HG03064 (cell line): ENCODE measurements around the gene ACACB.
"Not testable (repeated sequence)": the region's sequence is repeated elsewhere in the genome, so short reads cannot be mapped to it uniquely, and the experiment has no call there.

Source experiments
- ATAC-seq: cut with Tn5 transposase; IDR thresholded peaks from one replicate; pipeline ENCODE4 v1.9.1; 2021; ENCODE audit warnings: low read depth; ENCODE audit not compliant: unreplicated experiment

The ACACB gene

DNA sequence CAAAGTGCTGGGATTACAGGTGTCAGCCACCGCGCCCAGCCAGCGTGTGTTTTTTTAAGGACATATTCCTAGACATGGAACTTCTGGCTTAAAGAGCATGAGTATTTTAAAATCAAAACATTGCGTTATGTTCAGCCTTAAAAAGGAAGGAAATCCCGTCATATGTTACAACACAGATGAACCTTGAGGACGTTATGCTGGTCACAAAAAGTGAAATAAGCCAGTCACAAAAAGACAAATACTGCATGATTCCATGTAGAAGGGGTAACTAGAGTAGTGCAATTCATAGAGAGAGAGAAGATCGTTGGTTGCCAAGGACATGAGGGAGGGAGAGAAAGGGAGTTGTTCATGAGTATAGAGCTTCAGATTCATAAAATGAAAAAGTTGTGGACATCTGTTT is 53.9 kb downstream of the ACACB start:
- ATAC-seq = no peak

- not testable (repeated sequence) for ATAC-seq
Measured at GRCh38 chr12:109172787-109173186, 56.4 kb downstream of the ACACB start.

- no peak for ATAC-seq
Measured at GRCh38 chr12:109173443-109174240, 57.3 kb downstream of the ACACB start.

GRCh38 chr12:109174468-109174867 is 58.1 kb downstream of the ACACB start:
- ATAC-seq = no peak

DNA sequence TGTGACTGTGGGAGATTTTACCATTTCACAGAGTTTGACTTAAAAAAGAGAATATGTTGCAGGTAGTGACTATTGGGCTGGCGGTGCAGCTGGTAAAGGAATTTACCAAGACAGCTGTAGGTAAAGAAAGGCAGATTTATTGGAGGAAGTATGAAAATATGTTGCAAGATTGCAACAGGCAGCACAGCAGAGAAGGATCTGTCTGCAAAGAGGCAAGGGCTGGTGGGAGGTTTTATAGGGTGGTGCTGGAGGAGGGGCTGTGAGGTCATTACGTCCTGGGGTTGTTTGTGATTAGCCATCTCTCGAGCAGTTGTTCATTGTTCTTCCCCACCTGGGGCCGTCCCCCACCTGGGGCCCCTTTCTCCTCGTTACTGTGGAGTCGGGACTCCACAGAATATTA is 62.1 kb downstream of the ACACB start:
- ATAC-seq = no peak

- no peak for ATAC-seq
Measured at GRCh38 chr12:109179927-109180326, 63.5 kb downstream of the ACACB start.

DNA sequence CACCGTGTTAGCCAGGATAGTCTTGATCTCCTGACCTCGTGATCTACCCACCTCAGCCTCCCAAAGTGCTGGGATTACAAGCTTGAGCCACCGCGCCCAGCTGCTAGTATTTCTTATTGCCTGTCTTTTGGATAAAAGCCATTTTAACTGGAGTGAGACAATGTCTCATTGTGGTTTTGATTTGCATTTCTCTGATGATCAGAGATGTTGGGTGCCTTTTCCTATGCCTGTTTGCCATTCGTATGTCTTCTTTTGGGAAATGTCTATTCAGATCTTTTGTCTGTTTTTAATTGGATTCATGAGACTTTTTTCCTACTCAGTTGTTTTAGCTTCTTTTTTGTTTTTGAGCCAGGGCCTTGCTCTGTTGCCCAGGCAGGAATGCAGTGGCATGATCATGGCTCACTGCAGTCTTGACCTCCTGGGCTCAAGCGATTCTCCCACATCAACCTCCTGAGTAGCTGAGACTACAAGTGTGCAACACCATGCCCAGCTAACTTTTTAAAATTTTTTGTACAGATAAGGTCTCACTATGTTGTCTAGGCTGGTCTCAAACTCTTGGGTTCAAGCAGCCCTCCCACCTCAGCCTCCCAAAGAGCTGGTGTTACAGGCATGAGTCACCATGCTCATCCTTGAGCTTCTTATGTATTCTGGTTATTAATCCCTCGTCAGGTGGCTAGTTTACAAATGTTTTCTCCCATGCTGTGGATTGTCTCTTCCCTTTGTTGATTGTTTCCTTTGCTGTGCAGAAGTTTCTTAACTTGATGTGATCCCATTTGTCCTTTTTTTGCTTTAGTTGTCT is 65.9 kb downstream of the ACACB start:
- ATAC-seq = no peak

DNA sequence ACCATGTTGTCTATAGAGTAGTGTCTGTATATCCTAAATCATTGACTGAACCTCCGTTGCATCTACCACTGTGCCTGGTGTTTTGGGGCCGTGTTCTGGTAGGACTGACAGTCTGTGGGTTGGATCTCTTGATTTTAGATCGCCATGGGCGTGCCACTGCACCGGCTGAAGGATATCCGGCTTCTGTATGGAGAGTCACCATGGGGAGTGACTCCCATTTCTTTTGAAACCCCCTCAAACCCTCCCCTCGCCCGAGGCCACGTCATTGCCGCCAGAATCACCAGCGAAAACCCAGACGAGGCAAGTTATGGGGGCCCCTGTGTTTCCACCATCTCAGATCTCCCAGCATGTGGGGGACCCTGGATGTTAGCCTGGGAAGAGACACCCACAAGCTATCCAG is 69.1 kb downstream of the ACACB start:
- ATAC-seq = no peak

DNA sequence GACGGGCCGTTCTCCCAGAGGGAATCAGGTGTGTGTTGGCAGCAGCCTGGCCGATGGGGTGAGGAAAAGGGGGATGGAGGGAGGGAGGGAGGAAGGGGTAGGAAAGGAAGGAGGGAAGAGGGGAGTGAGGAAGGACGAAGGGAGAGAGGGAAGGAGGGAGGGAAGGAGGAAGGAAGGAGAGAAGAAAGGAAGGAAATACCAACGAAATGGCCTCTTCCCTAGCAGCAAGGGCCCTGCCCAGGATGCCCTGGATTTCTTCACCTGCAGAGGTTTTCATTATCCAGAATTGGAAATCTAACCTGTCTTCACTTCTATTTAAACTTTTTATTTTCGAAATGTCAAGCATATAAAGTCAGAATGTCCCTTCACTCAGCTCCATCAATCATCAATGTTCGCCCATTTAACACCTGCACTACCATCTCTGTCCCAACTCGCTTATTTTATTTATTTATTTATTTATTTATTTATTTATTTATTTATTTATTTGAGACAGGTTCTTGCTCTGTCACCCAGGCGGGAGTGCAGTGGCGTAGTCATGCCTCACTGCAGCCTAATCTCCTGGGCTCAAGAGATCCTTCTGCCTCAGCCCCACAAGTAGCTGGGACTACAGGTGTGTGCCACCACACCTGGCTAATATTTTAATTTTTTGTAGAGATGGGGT is 70.7 kb downstream of the ACACB start:
- no peak for ATAC-seq

DNA sequence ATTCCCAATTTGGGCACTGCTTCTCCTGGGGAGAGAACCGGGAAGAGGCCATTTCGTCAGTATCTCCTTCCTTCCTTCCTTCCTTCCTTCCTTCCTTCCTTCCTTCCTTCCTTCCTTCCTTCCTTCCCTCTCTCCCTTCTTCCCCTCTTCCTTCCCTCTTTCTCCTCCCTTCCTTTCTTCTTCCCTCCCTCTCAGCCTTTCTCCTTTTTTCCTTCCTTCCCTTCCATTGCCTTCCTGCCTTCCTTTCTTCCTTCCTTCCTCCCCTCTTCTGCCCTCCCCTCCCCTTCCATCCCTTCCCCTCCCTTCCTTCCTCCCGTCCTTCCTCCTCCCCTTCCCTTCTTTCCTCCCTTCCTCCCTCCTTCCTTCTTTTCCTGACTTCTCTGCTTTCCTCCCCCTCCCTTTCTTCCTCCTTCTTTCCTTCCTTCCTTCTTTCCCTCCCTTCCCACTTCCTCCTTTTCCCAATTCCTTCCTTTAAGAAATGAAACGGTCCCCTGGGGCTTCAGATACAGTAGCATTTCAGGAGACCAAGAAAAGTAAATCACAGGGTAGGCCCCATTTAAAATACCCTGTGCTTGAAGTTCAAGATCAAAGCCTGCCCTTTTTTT is 71.8 kb downstream of the ACACB start:
- no peak for ATAC-seq

GRCh38 chr12:109189291-109189690 is 72.9 kb downstream of the ACACB start:
- ATAC-seq = no peak

- no peak for ATAC-seq
Measured at GRCh38 chr12:109191621-109192250, 75.3 kb downstream of the ACACB start.

DNA sequence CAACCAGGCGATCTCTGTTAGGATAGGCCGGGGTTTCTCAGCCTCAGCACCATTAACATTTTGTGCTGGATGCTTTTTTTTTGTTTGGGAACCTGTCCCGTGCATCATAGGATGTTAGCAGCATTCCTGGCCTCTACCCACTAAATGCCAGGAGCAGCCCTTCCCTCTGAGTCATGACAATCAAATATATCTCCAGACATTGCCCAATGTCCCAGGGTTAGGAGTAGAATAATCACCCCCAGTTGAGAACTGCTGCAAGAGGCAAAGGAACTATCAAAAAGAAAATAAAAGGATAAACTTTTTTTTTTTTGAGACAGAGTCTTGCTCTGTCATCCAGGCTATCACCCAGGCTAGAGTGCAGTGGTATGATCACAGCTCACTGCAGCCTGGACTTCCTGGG is 76.0 kb downstream of the ACACB start:
- ATAC-seq = no peak

DNA sequence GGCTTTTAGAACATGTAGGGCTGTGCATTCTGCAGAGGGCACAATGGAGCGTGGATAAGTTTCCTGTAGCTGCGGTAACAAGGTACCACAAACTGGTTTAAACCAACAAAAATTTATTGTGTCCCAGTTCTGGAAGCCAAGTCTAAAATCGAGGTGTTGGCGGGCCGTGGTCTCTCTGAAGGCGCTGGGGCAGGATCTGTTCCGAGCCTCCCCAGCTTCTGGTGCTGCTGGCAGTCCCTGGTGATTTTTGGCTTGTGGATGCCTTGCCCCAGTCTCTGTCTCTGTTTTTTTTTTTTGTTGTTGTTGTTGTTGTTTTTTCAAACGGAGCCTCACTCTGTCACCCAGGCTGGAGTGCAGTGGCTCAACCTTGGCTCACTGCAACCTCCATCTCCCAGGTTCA is 77.5 kb downstream of the ACACB start:
- no peak for ATAC-seq

DNA sequence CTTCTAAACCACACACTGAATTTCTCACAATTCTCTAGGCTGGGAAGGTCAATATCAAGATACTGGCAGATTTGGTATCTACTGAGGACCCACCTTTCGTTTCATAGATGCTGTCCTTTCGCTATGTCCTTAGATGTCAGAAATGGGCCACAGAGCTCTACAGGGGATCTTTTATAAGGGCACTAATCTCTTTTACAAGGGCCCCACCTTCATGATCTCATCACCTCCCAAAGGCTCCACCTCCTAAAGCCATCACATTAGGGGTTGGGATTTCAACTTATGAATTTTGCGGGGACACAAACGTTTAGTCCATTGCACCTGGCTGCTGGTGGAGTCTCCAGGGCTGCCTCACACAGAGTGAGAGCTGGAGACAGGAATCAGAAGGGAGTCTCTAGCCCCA is 79.9 kb downstream of the ACACB start:
- no peak for ATAC-seq

DNA sequence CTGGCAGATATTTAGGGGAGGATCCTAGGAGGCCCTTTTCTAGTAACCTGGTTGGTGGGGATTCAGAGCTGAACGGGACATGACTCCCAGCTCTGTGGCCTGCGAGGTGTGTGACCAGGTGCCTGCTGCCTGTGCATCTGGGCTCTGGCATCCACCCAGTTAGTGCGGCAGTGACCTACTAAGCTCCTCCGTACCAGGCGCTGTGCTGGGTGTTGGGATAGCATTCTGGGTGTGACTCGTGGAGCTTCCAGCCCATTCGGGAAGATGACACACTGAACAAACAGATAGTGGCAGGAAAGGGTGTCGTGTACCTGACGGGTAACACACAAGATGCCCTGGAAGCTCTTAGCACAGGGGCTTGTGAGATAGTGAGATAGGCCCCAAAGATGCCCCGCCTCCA is 80.9 kb downstream of the ACACB start:
- ATAC-seq = no peak

- ATAC-seq = no peak
Measured at GRCh38 chr12:109199324-109199723, 82.9 kb downstream of the ACACB start.

GRCh38 chr12:109200825-109201495 is 84.6 kb downstream of the ACACB start:
- ATAC-seq = no peak

DNA sequence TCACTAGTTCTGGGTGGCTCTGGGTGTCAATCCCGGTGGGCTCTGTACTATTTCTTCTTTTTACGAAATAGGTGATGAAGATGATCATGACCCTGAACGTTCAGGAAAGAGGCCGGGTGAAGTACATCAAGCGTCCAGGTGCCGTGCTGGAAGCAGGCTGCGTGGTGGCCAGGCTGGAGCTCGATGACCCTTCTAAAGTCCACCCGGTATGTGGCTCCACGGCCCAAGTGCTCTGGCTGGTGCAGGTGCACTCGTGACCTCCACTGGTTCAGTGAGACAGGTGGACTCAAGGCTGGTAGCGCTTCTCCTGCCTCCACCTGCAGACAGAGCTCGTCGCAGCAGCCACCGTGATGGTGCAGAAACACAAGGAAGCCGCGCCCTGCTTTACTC is 85.1 kb downstream of the ACACB start:
- no peak for ATAC-seq

- ATAC-seq = no peak
Measured at GRCh38 chr12:109202770-109203169, 86.4 kb downstream of the ACACB start.
